NB4 (cell line): Measurements from ENCODE around the gene ASGR2.

Source experiments
- DNase-seq: peaks from one replicate; pipeline ENCODE4 v3.0.0; 2010; ENCODE audit warnings: low read depth
- H3K4me3 ChIP-seq: one replicate; pipeline ENCODE4 v1.5.1; 2011; ENCODE audit warnings: mild to moderate bottlenecking, low read depth, low read length, moderate library complexity
- MYC ChIP-seq: IDR thresholded peaks from 2 replicates; pipeline ENCODE4 v1.6.1; 2011; ENCODE audit warnings: low read depth, low read length
- POLR2A ChIP-seq: IDR thresholded peaks from 2 replicates; pipeline ENCODE4 v1.6.1; 2011; ENCODE audit warnings: mild to moderate bottlenecking; ENCODE audit not compliant: insufficient read length; ENCODE audit errors: extremely low read depth
- TF ChIP-seq, protein P1 (sequence below): IDR thresholded peaks from 2 replicates; pipeline ENCODE4 v1.6.1; 2011; ENCODE audit warnings: low read depth, low read length
- TF ChIP-seq, protein P2 (sequence below): IDR thresholded peaks from one replicate; pipeline ENCODE4 v1.5.1; 2012; ENCODE audit warnings: low read depth, low read length

ASGR2 gene

DNA sequence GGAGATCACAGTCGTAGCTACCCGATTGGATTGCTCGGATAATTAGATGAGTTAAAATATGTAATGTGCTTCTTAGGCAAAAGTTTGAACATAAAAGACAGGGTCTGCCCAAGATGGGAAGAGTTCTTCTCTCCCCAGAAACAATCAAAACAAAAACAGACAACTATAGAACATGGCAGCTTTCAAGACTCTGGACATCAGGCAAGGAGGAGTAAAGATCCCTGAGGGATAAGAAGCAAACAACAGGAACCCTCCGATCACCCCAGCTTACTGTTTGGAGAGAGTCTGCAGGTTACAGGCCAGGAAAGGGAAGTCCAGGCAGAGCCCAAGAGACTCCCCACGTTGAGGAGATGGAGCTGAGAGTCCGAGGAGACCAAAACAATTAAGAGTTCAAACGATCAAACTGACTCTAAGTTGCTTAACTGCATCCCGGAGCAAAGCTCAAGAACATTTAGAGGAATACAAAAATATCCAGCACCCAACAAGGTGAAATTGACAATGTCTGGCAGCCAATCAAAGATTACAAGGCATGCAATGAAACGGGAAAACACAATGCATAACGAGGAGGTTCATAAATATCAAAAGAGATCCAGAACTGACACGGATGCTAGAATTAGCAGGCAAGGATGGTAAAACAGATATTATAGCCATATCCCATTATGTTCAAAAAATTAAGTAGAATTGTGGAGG is 3.9 kb downstream of the ASGR2 start:
- DNase-seq, result no peak
- TF ChIP-seq, protein P1, sequence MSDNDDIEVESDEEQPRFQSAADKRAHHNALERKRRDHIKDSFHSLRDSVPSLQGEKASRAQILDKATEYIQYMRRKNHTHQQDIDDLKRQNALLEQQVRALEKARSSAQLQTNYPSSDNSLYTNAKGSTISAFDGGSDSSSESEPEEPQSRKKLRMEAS, result no peak
- TF ChIP-seq POLR2A, result no peak
- TF ChIP-seq, protein P2, sequence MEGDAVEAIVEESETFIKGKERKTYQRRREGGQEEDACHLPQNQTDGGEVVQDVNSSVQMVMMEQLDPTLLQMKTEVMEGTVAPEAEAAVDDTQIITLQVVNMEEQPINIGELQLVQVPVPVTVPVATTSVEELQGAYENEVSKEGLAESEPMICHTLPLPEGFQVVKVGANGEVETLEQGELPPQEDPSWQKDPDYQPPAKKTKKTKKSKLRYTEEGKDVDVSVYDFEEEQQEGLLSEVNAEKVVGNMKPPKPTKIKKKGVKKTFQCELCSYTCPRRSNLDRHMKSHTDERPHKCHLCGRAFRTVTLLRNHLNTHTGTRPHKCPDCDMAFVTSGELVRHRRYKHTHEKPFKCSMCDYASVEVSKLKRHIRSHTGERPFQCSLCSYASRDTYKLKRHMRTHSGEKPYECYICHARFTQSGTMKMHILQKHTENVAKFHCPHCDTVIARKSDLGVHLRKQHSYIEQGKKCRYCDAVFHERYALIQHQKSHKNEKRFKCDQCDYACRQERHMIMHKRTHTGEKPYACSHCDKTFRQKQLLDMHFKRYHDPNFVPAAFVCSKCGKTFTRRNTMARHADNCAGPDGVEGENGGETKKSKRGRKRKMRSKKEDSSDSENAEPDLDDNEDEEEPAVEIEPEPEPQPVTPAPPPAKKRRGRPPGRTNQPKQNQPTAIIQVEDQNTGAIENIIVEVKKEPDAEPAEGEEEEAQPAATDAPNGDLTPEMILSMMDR, result no peak
- no peak overlapping the region for H3K4me3 ChIP-seq

DNA sequence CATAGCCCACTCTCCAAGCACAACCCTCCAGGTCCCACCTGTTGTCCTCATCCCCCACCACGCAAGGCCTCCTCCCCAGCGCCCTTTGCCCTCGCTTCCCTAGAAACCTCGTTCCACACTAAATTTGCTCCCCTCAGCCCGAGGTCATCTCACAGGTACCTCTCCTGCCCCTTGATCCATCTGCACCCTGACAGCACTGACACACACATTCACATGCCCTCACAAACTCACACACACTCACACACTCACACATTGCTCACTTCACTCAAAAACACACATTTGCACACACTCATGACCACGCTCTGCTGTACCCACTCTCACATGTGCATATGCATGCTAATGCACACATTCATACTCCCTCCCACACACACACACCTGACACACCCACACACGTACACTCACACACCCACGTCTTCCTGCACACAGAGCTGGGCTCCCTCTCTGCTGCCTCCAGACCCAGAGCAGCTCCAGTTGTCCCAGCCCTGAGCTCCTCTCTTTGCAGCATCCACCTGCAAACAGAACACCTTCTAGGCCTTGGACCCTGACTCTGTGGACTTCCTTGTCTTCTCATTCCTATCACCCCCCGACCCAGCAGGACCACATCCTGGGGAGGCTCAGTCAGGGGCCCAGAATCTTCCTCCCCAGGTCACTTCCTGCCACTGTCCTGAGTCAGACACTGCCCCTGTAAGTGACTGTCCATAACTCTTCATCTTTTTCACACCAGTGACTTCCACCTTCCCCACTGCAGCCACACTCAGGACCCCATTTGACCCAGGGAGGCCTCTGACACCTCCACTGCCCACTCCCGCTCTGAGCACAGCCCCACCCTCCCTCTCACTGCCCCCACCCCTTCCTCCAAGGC is 4.9 kb downstream of the ASGR2 start:
- no peak overlapping the region for H3K4me3 ChIP-seq
- TF ChIP-seq, protein P1, result no peak
- TF ChIP-seq, protein P2, result no peak
- TF ChIP-seq POLR2A, result no peak
- TF ChIP-seq MYC, result no peak
- DNase-seq, result peak; percentile 45

DNA sequence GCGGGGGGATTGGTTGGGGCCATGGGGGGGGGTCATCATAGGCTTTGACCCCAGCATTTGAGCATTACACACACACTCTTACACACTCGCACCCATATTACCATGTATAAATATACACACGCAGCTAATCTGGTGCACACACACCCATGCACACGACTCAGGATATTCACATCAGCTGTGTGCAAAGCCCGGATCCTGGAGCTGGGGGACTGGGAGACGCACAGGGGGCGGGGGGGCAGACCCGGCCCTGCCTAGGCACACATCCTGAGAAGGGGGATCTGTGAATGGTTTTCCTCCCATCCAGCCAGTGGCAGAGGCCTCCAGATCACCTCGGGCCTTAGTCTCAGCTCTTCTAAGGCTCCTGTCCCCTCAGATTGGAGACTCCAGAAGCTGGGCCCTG is 5.6 kb downstream of the ASGR2 start:
- TF ChIP-seq, protein P1, result no peak
- TF ChIP-seq POLR2A, result no peak
- TF ChIP-seq, protein P2, result no peak
- TF ChIP-seq MYC, result no peak
- DNase-seq, result no peak
- H3K4me3 ChIP-seq, result no peak overlapping the region

DNA sequence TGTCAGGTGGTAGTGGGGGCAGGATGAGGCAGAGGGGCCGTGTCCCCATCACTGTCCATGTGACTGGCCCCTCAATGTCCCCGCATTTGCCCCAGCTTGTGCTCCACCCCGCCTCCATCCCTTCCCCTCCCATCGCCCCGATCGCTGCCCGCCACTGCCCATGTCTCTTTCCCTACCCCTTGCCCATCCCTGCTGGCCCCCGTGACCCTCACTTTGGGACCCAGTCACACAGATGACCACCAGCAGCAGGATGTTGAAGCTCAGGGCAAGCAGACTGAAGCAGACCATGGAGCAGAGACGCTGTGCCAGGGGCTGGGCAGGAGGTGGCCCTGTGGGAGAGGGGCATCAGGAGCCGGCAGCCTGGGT is 6.1 kb downstream of the ASGR2 start:
- no peak for DNase-seq
- H3K4me3 ChIP-seq, result no peak overlapping the region
- TF ChIP-seq POLR2A, result no peak
- TF ChIP-seq MYC, result no peak
- TF ChIP-seq, protein P2, result no peak
- TF ChIP-seq, protein P1, result no peak

DNA sequence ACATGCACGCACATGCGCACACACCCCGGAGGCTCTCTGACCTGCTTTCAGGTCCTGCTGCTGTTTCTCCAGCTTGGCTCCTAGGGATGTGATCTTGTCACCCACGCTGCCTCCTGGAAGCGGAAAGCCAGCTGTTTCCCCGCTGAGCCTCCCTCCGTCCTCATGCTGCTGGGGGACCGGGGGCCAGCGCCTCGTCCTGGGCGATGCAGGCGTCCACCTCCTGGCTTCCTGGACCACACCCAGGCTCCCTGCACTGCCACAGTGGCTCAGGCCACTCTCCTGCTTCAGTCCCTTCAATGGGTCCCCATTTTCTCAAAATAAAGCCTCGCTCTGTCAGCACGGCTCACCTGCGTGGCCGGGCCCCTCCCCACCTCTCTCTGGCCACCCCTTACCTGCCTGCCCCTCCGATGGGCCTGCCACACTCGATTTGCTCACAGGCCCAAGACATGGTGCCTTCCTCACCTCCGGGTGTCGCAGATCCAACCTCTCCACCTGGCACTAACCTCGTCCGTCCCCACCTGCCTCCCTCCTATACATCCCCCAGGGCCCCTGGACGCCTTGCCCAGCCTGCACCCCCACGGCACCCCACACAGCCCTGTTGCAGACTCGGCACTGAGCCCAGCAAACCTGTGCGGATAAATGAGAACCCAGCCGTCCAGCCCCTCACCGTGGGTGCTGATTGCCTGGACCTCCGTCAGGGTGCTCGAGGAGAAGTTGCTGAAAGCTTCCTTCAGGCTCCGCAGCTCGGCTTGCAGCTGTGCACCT is 6.6 kb downstream of the ASGR2 start:
- no peak overlapping the region for H3K4me3 ChIP-seq
- TF ChIP-seq MYC, result no peak
- TF ChIP-seq, protein P2, result no peak
- TF ChIP-seq POLR2A, result no peak
- TF ChIP-seq, protein P1, result no peak
- no peak for DNase-seq
